Epithelial cell of prostate (primary cell): ENCODE data around the gene POLR2H.

Experiments used
- DNase-seq: peaks from one replicate; pipeline ENCODE4 v3.0.0-alpha.2; 2011; ENCODE audit warnings: low read depth, low spot score
- H3K27ac ChIP-seq: fragments of 450-650 bp; 2 replicates; pipeline ENCODE4 v1.5.1; 2017; ENCODE audit warnings: mild to moderate bottlenecking

POLR2H gene

DNA sequence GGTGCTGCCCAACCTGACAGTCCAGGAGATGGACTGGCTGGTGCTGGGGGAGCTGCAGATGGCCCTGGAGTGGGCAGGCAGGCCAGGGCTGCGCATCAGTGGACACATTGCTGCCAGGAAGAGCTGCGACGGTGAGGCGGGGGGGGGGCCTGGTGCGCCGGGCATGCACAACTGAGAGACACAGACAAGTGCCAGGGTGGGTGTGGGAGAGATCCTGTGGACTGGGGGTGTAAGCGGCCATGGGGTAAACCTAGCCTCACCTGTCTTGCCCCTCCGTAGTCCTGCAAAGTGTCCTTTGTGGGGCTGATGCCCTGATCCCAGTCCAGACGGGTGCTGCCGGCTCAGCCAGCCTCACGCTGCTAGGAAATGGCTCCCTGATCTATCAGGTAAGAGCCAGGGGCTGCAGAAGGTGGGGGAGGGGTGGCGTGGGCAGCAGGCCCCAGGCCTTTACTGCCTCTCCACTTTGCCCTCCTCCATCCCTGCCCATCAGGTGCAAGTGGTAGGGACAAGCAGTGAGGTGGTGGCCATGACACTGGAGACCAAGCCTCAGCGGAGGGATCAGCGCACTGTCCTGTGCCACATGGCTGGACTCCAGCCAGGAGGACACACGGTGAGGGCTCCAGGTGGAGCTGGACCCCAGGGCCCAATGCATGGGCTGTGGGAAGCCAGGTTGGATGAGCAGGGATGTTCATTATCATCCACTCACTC is 21.7 kb downstream of the POLR2H start:
- H3K27ac ChIP-seq = no peak overlapping the region
- DNase-seq = no peak

GRCh38 chr3:184384342-184384741 is 22.8 kb downstream of the POLR2H start:
- H3K27ac ChIP-seq = no peak overlapping the region
- no peak for DNase-seq

- no peak for DNase-seq
- no peak overlapping the region for H3K27ac ChIP-seq
Observed at GRCh38 chr3:184384856-184385422, 23.4 kb downstream of the POLR2H start.

DNA sequence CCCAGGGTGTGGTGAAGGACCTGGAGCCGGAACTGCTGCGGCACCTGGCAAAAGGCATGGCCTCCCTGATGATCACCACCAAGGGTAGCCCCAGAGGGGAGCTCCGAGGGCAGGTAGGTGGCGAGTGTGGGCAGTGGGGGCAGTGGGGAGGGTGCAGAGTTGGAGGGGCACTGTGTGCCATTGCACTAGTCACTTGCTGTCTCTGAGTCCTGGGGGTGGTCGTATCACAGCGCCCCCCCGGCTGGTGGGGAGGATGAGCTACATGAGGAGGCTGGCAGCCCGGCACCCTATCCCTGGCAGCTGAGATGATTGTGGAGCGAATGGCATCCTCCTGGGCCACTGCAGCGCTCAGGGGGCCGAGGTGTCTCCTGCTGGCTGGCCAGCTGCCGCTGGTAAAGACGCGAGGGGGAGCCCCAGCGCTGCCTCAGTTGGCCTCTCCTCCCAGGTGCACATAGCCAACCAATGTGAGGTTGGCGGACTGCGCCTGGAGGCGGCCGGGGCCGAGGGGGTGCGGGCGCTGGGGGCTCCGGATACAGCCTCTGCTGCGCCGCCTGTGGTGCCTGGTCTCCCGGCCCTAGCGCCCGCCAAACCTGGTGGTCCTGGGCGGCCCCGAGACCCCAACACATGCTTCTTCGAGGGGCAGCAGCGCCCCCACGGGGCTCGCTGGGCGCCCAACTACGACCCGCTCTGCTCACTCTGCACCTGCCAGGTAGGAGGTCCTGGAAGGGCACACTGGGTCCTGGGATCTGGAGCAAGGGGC is 24.7 kb downstream of the POLR2H start:
- no peak for DNase-seq
- no peak overlapping the region for H3K27ac ChIP-seq

- DNase-seq = no peak
Observed at GRCh38 chr3:184387174-184387714, 25.7 kb downstream of the POLR2H start.

GRCh38 chr3:184388164-184388935 is 26.8 kb downstream of the POLR2H start:
- DNase-seq = no peak

More at GRCh38 chr3:184387174-184387714, 25.7 kb downstream of the POLR2H start:
- no peak overlapping the region for H3K27ac ChIP-seq

DNA sequence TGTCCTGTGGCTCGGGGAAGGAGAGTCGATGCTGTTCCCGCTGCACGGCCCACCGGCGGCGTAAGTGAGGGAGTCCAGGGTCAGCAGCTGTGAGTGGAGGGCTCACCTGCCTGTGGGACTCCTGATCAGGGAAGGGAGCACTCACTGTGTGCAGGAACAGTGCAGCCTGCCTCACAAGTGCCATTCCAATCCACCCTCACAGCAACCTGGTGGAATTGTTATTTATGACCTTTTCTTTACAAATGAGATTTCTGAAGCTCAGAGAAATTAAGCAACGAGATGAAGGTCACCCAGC is 27.4 kb downstream of the POLR2H start:
- no peak overlapping the region for H3K27ac ChIP-seq
- no peak for DNase-seq

More at GRCh38 chr3:184388164-184388935, 26.8 kb downstream of the POLR2H start:
- H3K27ac ChIP-seq = no peak overlapping the region

DNA sequence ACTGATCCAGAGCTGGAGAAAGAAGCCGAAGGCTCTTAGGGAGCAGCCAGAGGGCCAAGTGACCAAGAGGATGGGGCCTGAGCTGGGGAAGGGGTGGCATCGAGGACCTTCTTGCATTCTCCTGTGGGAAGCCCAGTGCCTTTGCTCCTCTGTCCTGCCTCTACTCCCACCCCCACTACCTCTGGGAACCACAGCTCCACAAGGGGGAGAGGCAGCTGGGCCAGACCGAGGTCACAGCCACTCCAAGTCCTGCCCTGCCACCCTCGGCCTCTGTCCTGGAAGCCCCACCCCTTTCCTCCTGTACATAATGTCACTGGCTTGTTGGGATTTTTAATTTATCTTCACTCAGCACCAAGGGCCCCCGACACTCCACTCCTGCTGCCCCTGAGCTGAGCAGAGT is 27.9 kb downstream of the POLR2H start:
- H3K27ac ChIP-seq = no peak overlapping the region
- DNase-seq = no peak

GRCh38 chr3:184389935-184390528 is 28.5 kb downstream of the POLR2H start:
- DNase-seq = no peak
- H3K27ac ChIP-seq = no peak overlapping the region

- DNase-seq = no peak
- no peak overlapping the region for H3K27ac ChIP-seq
Observed at GRCh38 chr3:184391266-184391665, 29.8 kb downstream of the POLR2H start.

- H3K27ac ChIP-seq = no peak overlapping the region
- DNase-seq = no peak
Observed at GRCh38 chr3:184395320-184395660, 33.8 kb downstream of the POLR2H start.

- no peak overlapping the region for H3K27ac ChIP-seq
- peak; percentile 3 for DNase-seq
Observed at GRCh38 chr3:184399410-184399809, 37.9 kb downstream of the POLR2H start.

DNA sequence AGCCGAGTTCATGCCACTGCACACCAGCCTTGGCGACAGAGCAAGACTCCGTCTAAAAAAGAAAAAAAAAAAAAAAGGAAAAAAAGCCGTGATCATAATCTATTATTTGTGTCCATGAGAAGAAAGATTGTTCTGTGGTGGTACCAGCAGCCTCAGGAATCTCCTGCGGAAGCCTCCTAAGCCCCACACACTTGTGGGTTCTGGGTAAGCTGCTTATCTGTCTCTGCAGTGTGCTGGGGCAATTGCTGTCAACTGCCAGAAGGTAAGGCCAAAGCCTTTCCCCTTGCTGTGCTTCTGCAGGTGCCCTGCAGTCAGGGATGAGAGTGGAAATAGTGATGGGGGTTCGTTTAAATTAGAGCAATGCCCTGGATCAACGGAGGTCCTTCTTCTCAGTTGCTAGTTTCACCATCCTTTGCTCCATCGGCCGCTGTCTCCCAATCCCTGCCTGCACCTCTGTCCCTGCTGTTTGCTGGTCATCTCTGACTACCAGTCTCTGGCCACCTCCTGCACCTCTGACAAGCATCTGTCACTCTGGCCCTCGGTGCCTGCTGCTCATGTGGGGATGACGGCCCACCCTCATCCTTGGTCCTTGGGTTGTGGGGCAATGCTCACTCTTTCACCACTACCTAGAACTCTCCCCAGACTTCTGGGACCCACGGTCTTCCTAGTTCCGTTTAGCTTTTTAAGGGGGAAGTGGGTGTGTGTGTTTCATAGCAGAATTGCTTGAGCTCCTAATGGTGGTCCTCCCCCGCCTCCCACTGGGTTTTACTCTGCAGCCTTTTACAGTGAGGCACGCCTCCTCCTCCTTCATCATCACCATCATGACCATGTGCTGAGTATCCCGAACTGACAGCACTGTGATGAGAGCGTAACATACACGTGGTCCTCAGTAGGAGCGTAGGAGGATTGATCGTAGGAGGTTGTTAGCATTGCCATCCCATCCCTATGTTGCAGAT is 43.8 kb downstream of the POLR2H start:
- H3K27ac ChIP-seq = no peak overlapping the region
- DNase-seq = no peak

- no peak overlapping the region for H3K27ac ChIP-seq
- no peak for DNase-seq
Observed at GRCh38 chr3:184409331-184409926, 47.9 kb downstream of the POLR2H start.

- no peak for DNase-seq
Observed at GRCh38 chr3:184409946-184410500, 48.5 kb downstream of the POLR2H start.

DNA sequence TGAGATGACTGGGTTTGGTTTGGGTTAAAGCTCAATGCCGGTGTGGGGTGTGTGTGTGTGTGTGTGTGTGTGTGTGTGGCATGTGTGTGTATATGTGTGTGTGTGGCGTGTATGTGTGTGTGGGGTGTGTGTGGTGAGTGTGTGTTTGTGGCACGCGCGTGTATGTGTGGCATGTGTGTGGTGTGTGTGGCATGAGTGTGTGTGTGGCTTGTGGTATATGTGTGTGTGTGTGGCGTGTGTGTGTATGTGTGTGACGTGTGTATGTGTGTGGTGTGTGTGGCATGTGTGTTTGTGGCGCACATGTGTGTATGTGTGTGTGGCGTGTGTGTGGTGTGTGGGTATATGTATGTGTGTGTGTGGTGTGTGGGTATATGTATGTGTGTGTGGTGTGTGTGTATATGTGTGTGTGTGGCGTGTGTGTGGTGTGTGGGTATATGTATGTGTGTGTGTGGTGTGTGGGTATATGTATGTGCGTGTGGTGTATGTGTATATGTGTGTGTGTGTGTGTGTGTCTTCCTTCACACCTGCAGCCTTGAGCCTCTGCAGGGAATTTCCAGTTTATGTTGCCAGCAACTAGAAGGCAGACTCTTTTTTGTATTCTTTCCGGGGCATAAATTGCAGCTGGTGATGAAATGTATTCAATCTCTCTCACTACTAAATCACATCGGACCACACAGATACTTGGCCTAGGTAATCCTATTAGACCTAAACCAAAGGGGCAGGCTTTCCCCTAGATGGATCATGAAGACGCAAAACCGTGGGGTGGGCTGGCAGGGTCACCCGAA is 53.1 kb downstream of the POLR2H start:
- DNase-seq = no peak
- no peak overlapping the region for H3K27ac ChIP-seq

More at GRCh38 chr3:184409946-184410500, 48.5 kb downstream of the POLR2H start:
- no peak overlapping the region for H3K27ac ChIP-seq

- DNase-seq = no peak
- no peak overlapping the region for H3K27ac ChIP-seq
Observed at GRCh38 chr3:184415203-184415490, 53.6 kb downstream of the POLR2H start.
